WTC11 (cell line): Measurements from ENCODE around the gene PAOX.

Experiments
- KAT7 ChIP-seq: sonication (generic); formaldehyde crosslinking; IDR thresholded peaks from 2 replicates; pipeline ENCODE4 v1.8.1; 2023; ENCODE audit warnings: missing genetic modification reagents, mild to moderate bottlenecking, borderline replicate concordance
- TF ChIP-seq, protein P1 (sequence below): sonication (generic); formaldehyde crosslinking; conservative IDR thresholded peaks from 2 replicates; pipeline ENCODE4 v1.8.1; 2023; ENCODE audit warnings: mild to moderate bottlenecking, low read depth, missing genetic modification reagents, moderate library complexity

DNA sequence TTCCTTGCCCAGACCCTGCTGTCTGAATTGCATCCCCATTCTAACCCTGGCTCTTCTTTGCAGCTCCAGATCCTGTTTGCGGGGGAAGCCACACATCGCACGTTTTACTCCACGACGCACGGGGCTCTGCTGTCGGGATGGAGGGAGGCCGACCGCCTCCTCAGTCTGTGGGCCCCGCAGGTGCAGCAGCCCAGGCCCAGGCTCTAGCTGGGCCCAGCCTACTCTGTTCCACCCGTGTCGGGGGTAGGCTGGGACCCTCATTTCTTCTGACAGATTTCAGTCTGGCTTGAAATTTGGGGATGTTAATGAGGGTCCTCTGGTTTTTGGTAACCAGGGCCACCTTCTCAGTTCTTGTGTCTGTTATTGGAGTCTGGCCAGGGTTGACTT is 12.2 kb downstream of the PAOX start:
- TF ChIP-seq, protein P1, sequence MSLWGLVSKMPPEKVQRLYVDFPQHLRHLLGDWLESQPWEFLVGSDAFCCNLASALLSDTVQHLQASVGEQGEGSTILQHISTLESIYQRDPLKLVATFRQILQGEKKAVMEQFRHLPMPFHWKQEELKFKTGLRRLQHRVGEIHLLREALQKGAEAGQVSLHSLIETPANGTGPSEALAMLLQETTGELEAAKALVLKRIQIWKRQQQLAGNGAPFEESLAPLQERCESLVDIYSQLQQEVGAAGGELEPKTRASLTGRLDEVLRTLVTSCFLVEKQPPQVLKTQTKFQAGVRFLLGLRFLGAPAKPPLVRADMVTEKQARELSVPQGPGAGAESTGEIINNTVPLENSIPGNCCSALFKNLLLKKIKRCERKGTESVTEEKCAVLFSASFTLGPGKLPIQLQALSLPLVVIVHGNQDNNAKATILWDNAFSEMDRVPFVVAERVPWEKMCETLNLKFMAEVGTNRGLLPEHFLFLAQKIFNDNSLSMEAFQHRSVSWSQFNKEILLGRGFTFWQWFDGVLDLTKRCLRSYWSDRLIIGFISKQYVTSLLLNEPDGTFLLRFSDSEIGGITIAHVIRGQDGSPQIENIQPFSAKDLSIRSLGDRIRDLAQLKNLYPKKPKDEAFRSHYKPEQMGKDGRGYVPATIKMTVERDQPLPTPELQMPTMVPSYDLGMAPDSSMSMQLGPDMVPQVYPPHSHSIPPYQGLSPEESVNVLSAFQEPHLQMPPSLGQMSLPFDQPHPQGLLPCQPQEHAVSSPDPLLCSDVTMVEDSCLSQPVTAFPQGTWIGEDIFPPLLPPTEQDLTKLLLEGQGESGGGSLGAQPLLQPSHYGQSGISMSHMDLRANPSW (CRISPR knock-in tag), result no peak
- TF ChIP-seq KAT7 (CRISPR knock-in tag), result no peak
